CD4-positive, CD25-positive, alpha-beta regulatory T cell (primary cell): ENCODE results near the gene ATP2C2. TPM values are rescaled to one million over a fixed set of nuclear protein-coding genes. Genes with fewer than 3 reads are reported as not detected.
"Not testable (repeated sequence)": the region's sequence is repeated elsewhere in the genome, so short reads cannot be mapped to it uniquely, and the experiment has no call there.

ENCODE experiments used
- ATAC-seq, 2 donors: fragments of 150-1000 bp; cut with Tn5 transposase; one replicate each; pipeline ENCODE4 v1.10.0; 2021; ENCODE audit warnings: low read depth in 2 of 2, moderate number of reproducible peaks in 2 of 2, moderate library complexity in 1 of 2
- DNase-seq, 3 donors: peaks; one replicate each; pipeline versions ENCODE4 v3.0.0 to v3.0.0-alpha.2; 2012 to 2022; ENCODE audit warnings: mixed read lengths in 1 of 3
- H3K27ac ChIP-seq: one replicate; pipeline ENCODE4 v1.7.0; 2013; ENCODE audit warnings: mild to moderate bottlenecking, low read length; ENCODE audit not compliant: insufficient read depth, poor library complexity, severe bottlenecking
- H3K27me3 ChIP-seq: one replicate; pipeline ENCODE4 v1.7.0; 2013; ENCODE audit warnings: low read length; ENCODE audit not compliant: control insufficient read depth, insufficient read depth
- H3K36me3 ChIP-seq: one replicate; pipeline ENCODE4 v1.7.0; 2013; ENCODE audit warnings: mild to moderate bottlenecking, low read length, moderate library complexity; ENCODE audit not compliant: control insufficient read depth, insufficient read depth
- H3K4me1 ChIP-seq: 2 replicates; pipeline ENCODE4 v1.7.0; 2013; ENCODE audit warnings: mild to moderate bottlenecking, low read length; ENCODE audit not compliant: insufficient read depth, control insufficient read depth, poor library complexity, severe bottlenecking
- H3K4me3 ChIP-seq: one replicate; pipeline ENCODE4 v1.7.0; 2013; ENCODE audit warnings: low read depth, mild to moderate bottlenecking, low read length, moderate library complexity
- H3K9me3 ChIP-seq, 2 experiments: 1 replicate in 1 of 2; 2 replicates in 1 of 2; pipeline ENCODE4 v1.7.0; 2013; ENCODE audit warnings: low read length in 2 of 2, mild to moderate bottlenecking in 1 of 2, moderate library complexity in 1 of 2; ENCODE audit not compliant: control insufficient read depth in 2 of 2
- H3K27ac Mint-ChIP-seq, 3 donors: one replicate each; pipeline ENCODE4 v1.8.0; 2020 to 2022; ENCODE audit warnings: mild to moderate bottlenecking in 3 of 3, mixed read lengths in 3 of 3, moderate library complexity in 2 of 3
- H3K27me3 Mint-ChIP-seq: one replicate; pipeline ENCODE4 v1.8.0; 2022; ENCODE audit warnings: mild to moderate bottlenecking, mixed read lengths
- H3K36me3 Mint-ChIP-seq: one replicate; pipeline ENCODE4 v1.8.0; 2020; ENCODE audit warnings: mixed read lengths
- H3K4me1 Mint-ChIP-seq, 4 donors: one replicate each; pipeline ENCODE4 v1.8.0; 2020 to 2022; ENCODE audit warnings: mixed read lengths in 4 of 4, mild to moderate bottlenecking in 1 of 4
- H3K4me3 Mint-ChIP-seq, 4 donors: one replicate each; pipeline ENCODE4 v1.8.0; 2020 to 2022; ENCODE audit warnings: mild to moderate bottlenecking in 4 of 4, mixed read lengths in 4 of 4, moderate library complexity in 3 of 4
- H3K9me3 Mint-ChIP-seq, 7 donors: one replicate each; pipeline ENCODE4 v1.8.0; 2020 to 2022; ENCODE audit warnings: mixed read lengths in 7 of 7, mild to moderate bottlenecking in 3 of 7, moderate library complexity in 2 of 7
- polyA plus RNA-seq, 4 donors: library from polyadenylated mRNA; unstranded; fragments of 300-500 nt; fragmentation: Illumina TruSeq; gene quantifications; one replicate each; pipeline ENCODE4 v1.2.3, GENCODE V29; 2021
- total RNA-seq: library from RNA; stranded (reverse); gene quantifications from one replicate; pipeline ENCODE4 v1.2.3, GENCODE V29; 2022

ATP2C2 gene
- total and polyA plus RNA-seq, 5 donors from 2014 or later: 0.10 TPM; not detected in 4

DNA sequence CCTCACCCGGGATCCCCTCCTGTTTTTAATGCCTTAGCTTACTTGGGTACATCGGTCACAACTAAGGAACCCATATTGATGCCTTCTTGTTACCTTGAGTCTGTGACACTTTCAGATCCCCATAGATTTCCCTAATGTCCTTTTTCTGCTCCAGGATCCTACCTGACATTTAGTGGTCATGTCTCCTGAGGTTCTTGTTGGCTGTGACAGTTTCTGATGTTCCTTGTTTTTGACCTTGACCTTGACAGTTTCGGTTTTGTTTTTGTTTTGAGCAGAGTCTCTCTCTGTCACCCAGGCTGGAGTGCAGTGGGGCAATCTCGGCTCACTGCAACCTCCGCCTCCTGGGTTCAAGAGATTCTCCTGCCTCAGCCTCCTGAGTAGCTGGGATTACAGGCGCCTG, 52.2 kb downstream of the ATP2C2 start:
- H3K27ac ChIP-seq, H3K9me3 Mint-ChIP-seq, H3K4me3 Mint-ChIP-seq, H3K4me1 Mint-ChIP-seq, H3K4me3 ChIP-seq, H3K9me3 ChIP-seq, H3K36me3 Mint-ChIP-seq, H3K27me3 ChIP-seq, H3K36me3 ChIP-seq, ATAC-seq, H3K4me1 ChIP-seq: not testable (repeated sequence)
- H3K27ac Mint-ChIP-seq: peak overlapping the region in 1 of 3 donors; percentile 52
- peak in 1 of 3 donors; percentile 24 for DNase-seq
- H3K27me3 Mint-ChIP-seq: peaks cover 15% of the 10 kb centered on the region

DNA sequence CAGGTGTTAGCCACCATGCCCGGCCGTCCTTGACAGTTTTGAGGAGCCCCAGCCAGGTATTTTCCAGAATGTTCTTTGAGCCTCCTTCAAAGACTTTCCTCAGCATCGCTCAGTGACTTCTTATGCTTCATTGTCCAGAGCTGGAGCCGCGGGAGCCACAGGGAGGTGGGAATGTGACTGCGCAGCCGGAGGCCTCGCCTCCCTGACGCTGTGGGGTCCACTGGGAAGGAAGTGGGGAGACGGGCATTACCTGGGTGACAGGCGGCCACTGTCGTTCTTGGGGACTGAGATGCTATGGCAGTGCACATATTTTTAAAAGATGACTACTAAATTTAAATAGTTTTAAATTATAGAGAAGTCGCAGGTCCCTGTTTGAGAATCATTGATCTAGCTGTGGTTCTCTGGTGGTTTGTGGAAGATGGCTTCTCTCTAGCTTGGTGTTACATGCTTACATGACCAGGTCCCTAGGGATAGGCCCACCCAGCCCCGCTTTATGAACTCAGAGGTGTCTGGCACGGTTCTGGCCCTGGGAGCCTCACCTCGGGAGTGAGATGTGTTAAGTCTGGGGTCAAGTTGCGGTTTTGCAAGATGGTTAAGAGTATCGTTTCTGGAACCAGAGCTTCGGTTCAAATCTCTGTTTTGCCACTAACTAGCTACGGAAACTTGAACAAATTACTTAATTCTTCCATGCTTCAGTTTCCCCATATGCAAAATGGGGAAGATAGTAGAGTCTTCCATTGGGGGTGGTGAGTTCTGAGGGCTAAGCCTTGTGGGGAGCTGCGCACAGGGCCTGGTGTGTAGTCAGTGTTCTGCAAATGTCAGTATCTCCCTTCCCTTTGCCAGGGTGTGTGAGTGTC, 53.0 kb downstream of the ATP2C2 start:
- H3K9me3 ChIP-seq: no peaks in the 10 kb centered on the region
- peaks cover 15% of the 10 kb centered on the region for H3K27me3 Mint-ChIP-seq
- no peaks in the 10 kb centered on the region for H3K36me3 Mint-ChIP-seq
- H3K4me1 Mint-ChIP-seq: peaks cover 0 to 4% (median 3%) of the 10 kb centered on the region in 4 donors
- no peak overlapping the region for H3K27ac ChIP-seq
- H3K36me3 ChIP-seq: no peaks in the 10 kb centered on the region
- H3K27me3 ChIP-seq: peaks cover 1% of the 10 kb centered on the region
- H3K9me3 Mint-ChIP-seq: peaks cover 0 to 3% (median 0%) of the 10 kb centered on the region in 7 donors
- DNase-seq (no peak), ATAC-seq (no peak)
- H3K4me1 ChIP-seq: no peaks in the 10 kb centered on the region
- no peak overlapping the region for H3K27ac Mint-ChIP-seq
- H3K4me3 ChIP-seq: no peak overlapping the region
- H3K4me3 Mint-ChIP-seq: no peak overlapping the region

DNA sequence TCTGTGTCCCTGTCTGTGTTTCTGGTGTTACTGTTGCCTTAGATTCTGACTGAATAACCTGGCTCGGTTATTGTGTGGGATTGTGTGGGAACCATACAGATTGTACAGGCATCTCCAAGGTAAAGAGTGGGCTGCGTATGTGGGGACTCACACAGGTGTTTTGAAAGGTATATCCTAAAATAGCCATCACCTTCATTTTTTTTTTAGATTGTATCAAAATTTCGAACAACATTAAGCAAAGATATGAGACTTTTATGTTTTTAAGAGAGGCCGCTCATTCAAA, 53.5 kb downstream of the ATP2C2 start:
- DNase-seq: no peak
- Mint-ChIP-seq H3K4me3 (no peak overlapping the region), H3K27me3 (peaks cover 15% of the 10 kb centered on the region), H3K4me1 (peaks cover 0 to 4% (median 3%) of the 10 kb centered on the region in 4 donors), H3K36me3 (no peaks in the 10 kb centered on the region), H3K9me3 (peaks cover 0 to 3% (median 0%) of the 10 kb centered on the region in 7 donors), H3K27ac (no peak overlapping the region)
- no peak overlapping the region for H3K27ac ChIP-seq
- H3K27me3 ChIP-seq: peaks cover 1% of the 10 kb centered on the region
- H3K36me3 ChIP-seq: no peaks in the 10 kb centered on the region
- H3K4me3 ChIP-seq: no peak overlapping the region
- no peaks in the 10 kb centered on the region for H3K9me3 ChIP-seq
- H3K4me1 ChIP-seq: no peaks in the 10 kb centered on the region
- no peak for ATAC-seq

DNA sequence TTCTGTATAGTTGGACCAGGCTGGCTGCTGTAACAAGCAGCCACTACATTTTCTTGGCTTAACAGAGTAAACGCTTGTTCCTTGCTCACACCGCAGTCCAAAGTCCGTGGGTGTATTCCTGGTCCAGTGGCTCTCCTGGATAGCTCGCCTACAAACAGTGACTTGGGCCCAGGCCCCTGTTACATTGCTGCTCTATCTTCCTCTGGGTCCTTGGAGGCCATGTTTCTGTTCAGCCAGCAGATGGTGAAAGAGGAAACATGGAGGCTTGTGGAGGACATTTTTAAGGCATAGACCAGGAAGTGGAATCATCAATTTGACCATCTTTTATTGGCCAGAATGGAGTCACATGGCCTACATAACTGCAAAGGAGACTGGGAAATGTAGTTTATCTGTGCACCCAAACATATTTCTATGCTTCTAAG, 55.1 kb downstream of the ATP2C2 start:
- Mint-ChIP-seq H3K9me3 (peaks cover 0 to 3% (median 0%) of the 10 kb centered on the region in 7 donors), H3K4me1 (peaks cover 0 to 4% (median 3%) of the 10 kb centered on the region in 4 donors)

DNA sequence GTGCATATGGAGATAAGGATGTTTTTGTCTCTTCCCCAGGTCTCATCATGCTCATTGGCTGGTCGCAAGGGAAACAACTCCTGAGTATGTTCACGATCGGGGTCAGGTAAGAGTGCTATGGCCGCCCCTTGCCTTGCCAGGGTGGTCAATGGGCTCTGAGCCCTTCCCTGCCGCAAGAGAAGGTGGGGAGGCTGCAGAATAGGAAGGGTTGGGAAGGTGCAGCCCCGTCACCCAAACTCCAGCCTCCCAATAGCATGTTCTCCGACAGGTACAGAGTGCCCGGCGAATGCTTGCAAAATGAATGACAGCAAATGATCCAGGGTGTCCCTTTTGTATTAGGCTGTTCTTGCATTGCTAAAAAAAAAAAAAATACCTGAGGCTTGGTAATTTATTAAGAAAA, 57.4 kb downstream of the ATP2C2 start:
- Histone ChIP-seq H3K4me3 (no peak overlapping the region), H3K4me1 (no peaks in the 10 kb centered on the region), H3K9me3 (no peaks in the 10 kb centered on the region), H3K27me3 (no peaks in the 10 kb centered on the region), H3K27ac (no peak overlapping the region), H3K36me3 (no peaks in the 10 kb centered on the region)
- DNase-seq (no peak), ATAC-seq (no peak)
- Mint-ChIP-seq H3K27me3 (peaks cover 14% of the 10 kb centered on the region), H3K4me1 (peaks cover 0 to 4% (median under 1%) of the 10 kb centered on the region in 4 donors), H3K4me3 (no peak overlapping the region), H3K9me3 (peaks cover 0 to 3% (median 0%) of the 10 kb centered on the region in 7 donors), H3K27ac (no peak overlapping the region), H3K36me3 (no peaks in the 10 kb centered on the region)

More for the DNA sequence above, 55.1 kb downstream of the ATP2C2 start:
- DNase-seq (peak in 1 of 3 donors; percentile 52), ATAC-seq (no peak)
- Histone ChIP-seq H3K27me3 (no peaks in the 10 kb centered on the region), H3K36me3 (no peaks in the 10 kb centered on the region), H3K4me3 (no peak overlapping the region), H3K4me1 (no peaks in the 10 kb centered on the region), H3K9me3 (no peaks in the 10 kb centered on the region), H3K27ac (no peak overlapping the region)
- Mint-ChIP-seq H3K27ac (no peak overlapping the region), H3K36me3 (no peaks in the 10 kb centered on the region), H3K4me3 (no peak overlapping the region), H3K27me3 (peaks cover 15% of the 10 kb centered on the region)

DNA sequence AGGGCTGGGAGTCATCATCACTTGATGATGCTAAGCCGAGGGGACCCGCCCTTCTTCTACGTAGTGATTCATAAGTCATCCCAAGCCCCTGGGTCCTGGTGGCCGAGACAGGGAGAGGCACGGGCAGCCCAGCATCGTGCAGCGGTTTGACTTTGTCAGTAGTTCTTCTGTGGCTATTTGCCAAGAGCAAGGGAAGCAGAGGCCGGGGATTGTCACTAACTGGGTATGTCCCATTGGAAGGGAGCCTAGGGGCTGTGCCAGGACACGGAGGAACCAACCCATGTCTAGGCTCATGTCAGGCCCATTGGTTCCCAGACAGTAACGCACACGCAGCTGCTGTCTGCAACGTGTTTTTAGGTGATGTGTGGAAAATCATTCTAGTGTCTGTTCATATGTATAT, 58.5 kb downstream of the ATP2C2 start:
- Histone ChIP-seq H3K27me3 (no peaks in the 10 kb centered on the region), H3K4me3 (no peak overlapping the region), H3K9me3 (no peaks in the 10 kb centered on the region), H3K36me3 (no peaks in the 10 kb centered on the region), H3K4me1 (no peaks in the 10 kb centered on the region), H3K27ac (no peak overlapping the region)
- H3K36me3 Mint-ChIP-seq: no peaks in the 10 kb centered on the region
- ATAC-seq (no peak), DNase-seq (no peak)
- peaks cover 21% of the 10 kb centered on the region for H3K27me3 Mint-ChIP-seq
- peaks cover 0 to 3% (median 0%) of the 10 kb centered on the region in 7 donors for H3K9me3 Mint-ChIP-seq
- no peak overlapping the region for H3K4me3 Mint-ChIP-seq
- H3K4me1 Mint-ChIP-seq: peaks cover 0 to 4% (median under 1%) of the 10 kb centered on the region in 4 donors
- no peak overlapping the region for H3K27ac Mint-ChIP-seq

DNA sequence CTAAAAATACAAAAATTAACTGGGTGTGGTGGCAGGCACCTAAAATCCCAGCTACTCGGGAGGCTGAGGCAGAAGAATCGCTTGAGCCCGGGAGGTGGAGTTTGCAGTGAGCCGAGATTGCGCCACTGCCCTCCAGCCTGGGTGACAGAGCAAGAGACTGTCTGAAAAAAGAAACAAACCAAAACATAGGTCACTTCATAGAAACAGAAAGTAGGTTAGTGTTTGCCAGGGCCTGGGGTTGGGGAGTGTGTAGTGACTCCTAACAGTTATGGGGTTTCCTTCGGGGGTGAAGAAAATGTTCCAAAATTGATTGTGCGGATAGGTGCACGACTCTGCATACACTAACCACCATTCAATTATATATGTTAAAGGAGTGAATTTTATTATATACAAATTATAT, 59.2 kb downstream of the ATP2C2 start:
- H3K27ac ChIP-seq: no peak overlapping the region
- peaks cover 0 to 3% (median 0%) of the 10 kb centered on the region in 7 donors for H3K9me3 Mint-ChIP-seq
- ATAC-seq: no peak
- H3K36me3 ChIP-seq: no peaks in the 10 kb centered on the region
- no peaks in the 10 kb centered on the region for H3K9me3 ChIP-seq
- H3K4me1 ChIP-seq: no peaks in the 10 kb centered on the region
- H3K27me3 ChIP-seq: no peaks in the 10 kb centered on the region
- H3K27ac Mint-ChIP-seq: no peak overlapping the region
- H3K4me1 Mint-ChIP-seq: peaks cover 0 to 4% (median under 1%) of the 10 kb centered on the region in 4 donors
- H3K36me3 Mint-ChIP-seq: no peaks in the 10 kb centered on the region
- no peak overlapping the region for H3K4me3 Mint-ChIP-seq
- no peak for DNase-seq
- H3K27me3 Mint-ChIP-seq: peaks cover 23% of the 10 kb centered on the region
- no peak overlapping the region for H3K4me3 ChIP-seq

DNA sequence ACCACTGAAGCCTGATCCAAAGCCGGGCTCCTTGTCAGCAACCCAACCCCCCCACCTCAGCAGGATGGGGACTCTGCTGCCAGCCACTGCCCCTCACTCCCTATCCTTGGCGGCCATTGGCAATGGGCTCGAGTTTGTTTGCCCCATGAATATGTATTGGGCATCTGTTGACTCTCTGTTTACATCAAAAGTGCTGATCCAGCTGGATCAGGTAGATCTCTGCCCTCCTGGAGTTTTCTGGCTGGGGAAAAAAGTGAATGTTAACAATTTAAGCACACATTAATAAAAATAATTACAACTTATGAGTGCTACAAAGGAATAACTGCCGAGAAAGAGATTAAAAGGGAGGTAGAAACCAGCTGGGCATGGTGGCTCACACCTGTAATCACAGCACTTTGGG, 62.5 kb downstream of the ATP2C2 start:
- H3K36me3 Mint-ChIP-seq: no peaks in the 10 kb centered on the region

More for the DNA sequence above, 62.5 kb downstream of the ATP2C2 start:
- no peaks in the 10 kb centered on the region for H3K4me1 ChIP-seq
- H3K27me3 ChIP-seq: no peaks in the 10 kb centered on the region
- H3K9me3 ChIP-seq: no peaks in the 10 kb centered on the region
- Mint-ChIP-seq H3K27ac (no peak overlapping the region), H3K4me3 (no peak overlapping the region), H3K9me3 (no peaks in the 10 kb centered on the region), H3K27me3 (peaks cover 21% of the 10 kb centered on the region), H3K4me1 (no peaks in the 10 kb centered on the region)
- H3K27ac ChIP-seq: no peak overlapping the region
- H3K4me3 ChIP-seq: no peak overlapping the region
- H3K36me3 ChIP-seq: no peaks in the 10 kb centered on the region
- no peak for DNase-seq
- no peak for ATAC-seq
